ENCODE measurements around the gene PRKACG.

PRKACG gene

GRCh38 chr9:68964765-68965164 is 49.1 kb downstream of the PRKACG start:
- no peak overlapping the region for H3K9ac ChIP-seq (ENCODE audit: low read depth, low read length)
- H3K9me3 ChIP-seq (ENCODE audit: control insufficient read depth, insufficient read depth, low read length) = no peaks in the 10 kb centered on the region
- H3K4me1 ChIP-seq (ENCODE audit: insufficient read depth, low read length) = no peaks in the 10 kb centered on the region
- no peaks in the 10 kb centered on the region for H3K36me3 ChIP-seq (ENCODE audit: insufficient read depth, low read length)

- no peak overlapping the region for H3K9ac ChIP-seq (ENCODE audit: low read depth, low read length)
- H3K36me3 ChIP-seq (ENCODE audit: insufficient read depth, low read length) = no peaks in the 10 kb centered on the region
- H3K9me3 ChIP-seq (ENCODE audit: control insufficient read depth, insufficient read depth, low read length) = no peaks in the 10 kb centered on the region
- H3K4me1 ChIP-seq (ENCODE audit: insufficient read depth, low read length) = no peaks in the 10 kb centered on the region
Measured at GRCh38 chr9:68964102-68964541, 49.8 kb downstream of the PRKACG start.

GRCh38 chr9:68963416-68963815 is 50.5 kb downstream of the PRKACG start:
- Histone ChIP-seq H3K9me3 (ENCODE audit: control insufficient read depth, insufficient read depth, low read length) (no peaks in the 10 kb centered on the region), H3K4me1 (ENCODE audit: insufficient read depth, low read length) (no peaks in the 10 kb centered on the region), H3K9ac (ENCODE audit: low read depth, low read length) (no peak overlapping the region), H3K36me3 (ENCODE audit: insufficient read depth, low read length) (no peaks in the 10 kb centered on the region)

All from ES-I3 (cell line).